Activated T-cell treated with anti-CD3 and anti-CD28 coated beads, Interleukin-2, amount 50 U/mL, for 1 hour (primary cell): ENCODE results near the gene FIGLA.

Source experiments
- DNase-seq: peaks from one replicate; pipeline ENCODE4 v3.0.0-alpha.2; 2020

Gene FIGLA, protein sequence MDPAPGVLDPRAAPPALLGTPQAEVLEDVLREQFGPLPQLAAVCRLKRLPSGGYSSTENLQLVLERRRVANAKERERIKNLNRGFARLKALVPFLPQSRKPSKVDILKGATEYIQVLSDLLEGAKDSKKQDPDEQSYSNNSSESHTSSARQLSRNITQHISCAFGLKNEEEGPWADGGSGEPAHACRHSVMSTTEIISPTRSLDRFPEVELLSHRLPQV

DNA sequence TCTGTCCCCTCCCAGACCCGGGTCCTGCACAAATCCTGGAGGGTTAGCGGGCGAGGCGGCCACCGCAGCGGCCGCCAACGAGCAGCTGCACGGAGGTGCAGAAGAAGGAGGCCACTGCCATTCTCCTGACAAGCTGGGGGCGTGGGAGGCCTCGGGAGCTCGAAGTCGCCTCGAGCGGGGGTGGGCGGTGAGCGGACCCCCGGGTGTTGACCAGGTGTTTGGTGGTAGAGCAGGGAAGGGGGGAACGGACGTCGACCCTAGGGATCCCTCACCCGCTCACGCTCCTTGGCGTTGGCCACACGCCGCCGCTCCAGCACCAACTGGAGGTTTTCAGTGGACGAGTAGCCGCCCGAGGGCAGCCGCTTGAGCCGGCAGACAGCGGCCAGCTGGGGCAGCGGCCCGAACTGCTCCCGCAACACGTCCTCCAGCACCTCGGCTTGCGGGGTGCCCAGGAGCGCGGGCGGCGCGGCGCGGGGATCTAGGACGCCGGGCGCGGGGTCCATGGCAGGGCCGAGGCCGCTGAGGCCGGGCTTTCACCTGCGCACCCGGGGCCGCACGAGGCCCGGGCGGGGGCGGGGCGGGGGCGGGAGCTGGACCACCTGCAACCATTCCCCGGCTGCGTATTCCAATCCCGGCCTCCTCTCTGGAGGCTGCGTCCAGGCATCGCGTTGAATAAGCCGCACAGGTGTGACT is at the start of gene FIGLA:
Gene FIGLA, minus strand, starts transcription at position 508 of the 693 bp plus-strand sequence. Its CDS starts 5 bp downstream, at position 503.
- DNase-seq, result no peak

DNA sequence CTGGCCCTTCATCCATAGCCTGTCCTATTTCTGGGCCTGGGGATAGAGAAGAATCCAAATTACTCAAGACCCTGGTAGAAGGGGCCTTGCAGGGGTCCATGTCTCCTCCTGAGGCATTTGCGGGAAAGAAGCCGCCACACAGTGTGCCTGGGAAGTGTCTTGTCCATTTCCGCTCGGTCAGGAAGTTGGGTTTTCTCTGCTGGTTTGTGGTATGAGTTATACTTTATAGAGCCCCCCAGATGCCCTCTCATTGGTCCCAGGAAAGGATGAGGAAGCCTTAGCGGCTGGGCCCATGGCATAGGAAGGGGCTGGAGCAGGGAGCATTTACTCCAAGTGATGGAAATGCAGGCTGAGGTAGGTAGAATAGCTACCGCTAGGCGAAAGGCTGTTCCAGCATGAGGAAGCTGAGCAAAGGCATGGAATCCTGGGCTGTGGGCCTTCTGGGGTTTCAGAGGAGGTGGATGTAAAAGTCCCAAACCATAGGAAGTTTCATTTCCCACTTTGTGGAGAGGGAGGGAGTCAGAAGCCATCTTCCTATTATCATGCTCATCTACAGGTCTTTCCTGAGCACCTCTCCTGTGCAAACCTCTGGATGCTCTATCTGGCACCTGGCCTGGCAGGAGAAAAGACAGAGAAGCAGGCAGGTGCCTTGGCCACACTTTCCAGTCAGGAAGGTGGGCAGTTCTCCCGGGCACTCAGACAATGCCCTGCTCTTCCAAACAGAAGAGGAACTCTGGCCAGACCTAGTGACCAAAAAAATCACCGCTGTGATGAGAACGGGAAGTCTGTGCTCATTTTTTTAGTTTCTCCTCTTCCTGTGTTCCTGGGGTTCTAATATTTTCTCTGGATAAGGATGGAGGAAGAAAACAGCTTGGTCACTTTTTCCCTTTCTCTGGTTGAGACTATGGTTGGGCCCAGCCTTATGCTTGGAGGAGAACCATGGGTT is 47.8 kb upstream of the FIGLA start:
- no peak for DNase-seq

DNA sequence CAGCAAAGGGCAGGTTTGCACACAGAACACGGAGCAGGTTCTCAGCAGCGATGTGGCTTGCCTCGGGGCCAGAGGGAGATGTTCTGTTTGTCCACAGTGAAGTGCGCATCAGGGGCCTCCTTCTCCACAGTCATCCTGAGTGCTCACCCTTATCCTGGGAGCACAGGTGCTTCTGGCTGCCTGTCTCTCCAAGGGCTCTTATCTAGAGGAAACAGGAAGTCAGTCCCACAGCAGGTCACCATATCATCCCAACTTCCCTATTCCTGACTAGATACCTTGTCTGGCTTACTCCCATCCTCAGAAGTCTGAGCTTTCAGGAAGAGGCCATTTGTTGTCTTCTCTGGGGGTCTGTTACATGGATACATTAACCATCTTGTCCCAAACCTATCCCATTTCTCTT is 45.2 kb upstream of the FIGLA start, which contains the start of gene CD207:
Gene CD207, minus strand, starts transcription at position 174 of the 400 bp plus-strand sequence. Its CDS starts 40 bp downstream, at position 134.
- no peak for DNase-seq

DNA sequence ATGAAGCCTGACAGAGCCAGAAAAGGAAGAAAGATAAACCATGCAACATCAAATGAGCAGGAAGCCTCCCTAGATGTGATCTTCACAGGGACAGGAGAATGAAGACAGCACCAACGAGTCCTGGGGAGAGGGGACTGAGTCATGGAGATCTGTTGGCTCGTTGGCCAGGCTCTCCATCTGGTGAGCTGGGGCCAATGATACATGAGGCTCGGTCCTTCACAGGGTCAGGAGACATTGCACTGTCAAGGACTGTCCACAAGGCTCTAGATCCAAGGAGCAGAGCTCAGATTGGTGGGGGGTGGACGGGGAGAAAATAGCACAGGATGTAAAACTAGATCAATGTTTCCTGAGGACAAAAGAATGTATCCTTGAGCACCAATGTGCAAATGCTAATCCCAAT is 44.4 kb upstream of the FIGLA start:
- DNase-seq, result no peak

DNA sequence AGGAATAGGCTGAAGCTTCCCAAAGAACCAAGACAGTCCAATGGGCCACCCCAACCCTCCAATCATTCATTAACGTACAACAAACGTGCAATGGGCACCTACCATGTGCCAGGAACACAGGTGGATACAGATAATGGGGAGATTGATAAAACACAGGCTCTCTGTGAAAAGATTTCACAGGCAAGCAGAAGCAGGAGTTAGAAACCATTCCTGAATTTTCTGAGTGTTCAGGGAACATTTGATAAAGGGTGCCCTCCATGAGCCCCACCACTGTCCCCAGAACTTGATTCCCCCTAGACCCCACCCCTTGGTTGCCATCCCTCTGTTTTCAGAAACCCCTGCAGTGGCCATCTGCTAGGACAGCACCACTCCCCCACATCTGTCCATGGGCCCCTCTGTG is 43.7 kb upstream of the FIGLA start:
- DNase-seq, result no peak

DNA sequence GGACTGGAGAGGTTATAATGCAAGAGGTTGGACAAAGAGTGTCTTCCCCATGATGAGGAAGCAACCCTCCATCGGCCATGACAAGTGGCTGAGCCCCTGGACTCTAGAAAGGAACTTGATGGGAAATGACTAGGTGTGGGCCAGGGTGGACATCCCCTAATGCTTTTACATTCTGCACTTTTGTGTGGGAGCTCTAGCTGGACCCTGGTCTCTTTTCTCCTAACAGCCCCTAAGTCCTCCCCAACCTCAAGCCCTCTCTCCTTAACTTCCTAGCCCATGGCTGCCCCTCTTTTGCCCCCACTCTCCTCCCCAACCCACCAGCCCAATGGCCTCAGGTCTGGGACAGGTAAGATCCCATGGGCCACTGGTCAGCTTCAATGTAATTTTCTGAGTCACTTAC is 42.8 kb upstream of the FIGLA start:
- DNase-seq, result no peak

DNA sequence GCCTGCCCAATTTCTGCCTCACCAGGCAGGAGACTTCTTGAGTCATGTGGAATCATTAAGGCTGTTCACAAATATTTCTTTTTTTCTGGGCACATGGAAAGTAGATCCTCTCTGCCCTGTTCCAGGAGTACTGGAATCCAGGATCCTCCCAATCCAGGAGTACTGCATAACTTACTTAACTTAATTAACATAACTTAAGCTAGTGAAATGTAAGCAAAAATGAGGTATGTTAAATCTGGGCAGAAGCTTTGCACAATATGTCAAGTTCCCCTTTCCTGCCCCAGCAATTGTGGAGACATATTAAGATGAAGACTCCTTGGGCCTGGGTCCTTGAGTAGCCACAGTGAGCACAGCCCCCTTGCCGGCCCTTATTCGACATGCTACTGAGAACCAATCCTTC is 41.9 kb upstream of the FIGLA start:
- no peak for DNase-seq

DNA sequence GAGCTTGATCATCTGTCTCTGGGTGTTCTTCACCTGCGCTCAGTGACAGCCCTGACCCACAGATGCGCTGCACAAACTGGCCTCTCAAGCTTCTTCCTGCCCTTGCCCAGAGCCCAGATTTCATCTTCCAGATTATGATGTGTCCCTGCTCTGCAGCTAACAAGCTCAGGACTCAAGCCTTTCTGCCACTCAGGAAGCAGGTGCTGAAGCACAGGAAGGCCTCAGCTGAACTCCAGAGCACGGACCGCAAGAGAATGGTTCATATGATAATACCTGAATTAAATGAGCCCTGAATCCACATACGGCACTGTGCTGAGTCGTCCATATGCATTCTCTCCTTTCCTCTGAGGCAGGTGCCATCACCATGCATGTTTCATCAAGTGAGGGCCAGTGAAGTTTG is 41.4 kb upstream of the FIGLA start:
- DNase-seq, result no peak

DNA sequence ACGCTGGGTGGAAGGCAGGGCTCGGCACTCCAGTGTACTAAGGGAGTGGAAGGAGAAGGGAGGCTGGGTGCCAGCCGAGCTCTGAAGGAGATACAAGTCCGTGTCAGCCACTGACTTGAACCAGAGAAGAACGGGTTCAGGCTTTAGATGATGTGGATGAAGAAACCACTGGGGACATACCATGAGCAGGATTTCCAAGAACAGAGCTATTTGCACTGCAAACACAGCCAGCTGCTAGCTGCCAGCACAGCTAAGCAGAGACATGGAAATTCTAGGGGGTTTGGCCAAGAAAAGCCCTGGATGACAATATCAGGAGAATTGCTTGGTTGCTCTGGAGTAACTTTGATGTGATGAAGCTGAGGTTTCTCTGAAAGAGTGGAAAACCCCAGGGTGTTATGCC is 39.9 kb upstream of the FIGLA start:
- no peak for DNase-seq

DNA sequence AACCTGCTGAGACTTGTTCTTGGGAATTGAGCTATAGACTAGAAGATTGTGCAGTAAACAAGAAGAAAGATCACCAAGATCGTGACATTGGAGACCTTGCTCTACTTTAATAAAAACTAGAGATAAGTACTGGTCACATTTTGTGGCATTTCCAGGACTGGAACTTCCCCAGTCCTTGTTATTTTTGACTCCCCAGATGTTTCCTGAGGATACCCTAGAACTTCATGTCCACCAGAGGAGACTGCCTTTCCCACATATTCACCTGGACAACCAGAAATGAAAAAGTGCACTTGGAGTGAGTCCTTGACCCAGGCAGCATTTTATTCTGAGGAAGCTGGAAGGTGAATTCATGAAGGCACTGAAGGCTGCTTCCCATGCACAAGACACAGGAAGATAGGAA is 39.5 kb upstream of the FIGLA start:
- DNase-seq, result no peak

DNA sequence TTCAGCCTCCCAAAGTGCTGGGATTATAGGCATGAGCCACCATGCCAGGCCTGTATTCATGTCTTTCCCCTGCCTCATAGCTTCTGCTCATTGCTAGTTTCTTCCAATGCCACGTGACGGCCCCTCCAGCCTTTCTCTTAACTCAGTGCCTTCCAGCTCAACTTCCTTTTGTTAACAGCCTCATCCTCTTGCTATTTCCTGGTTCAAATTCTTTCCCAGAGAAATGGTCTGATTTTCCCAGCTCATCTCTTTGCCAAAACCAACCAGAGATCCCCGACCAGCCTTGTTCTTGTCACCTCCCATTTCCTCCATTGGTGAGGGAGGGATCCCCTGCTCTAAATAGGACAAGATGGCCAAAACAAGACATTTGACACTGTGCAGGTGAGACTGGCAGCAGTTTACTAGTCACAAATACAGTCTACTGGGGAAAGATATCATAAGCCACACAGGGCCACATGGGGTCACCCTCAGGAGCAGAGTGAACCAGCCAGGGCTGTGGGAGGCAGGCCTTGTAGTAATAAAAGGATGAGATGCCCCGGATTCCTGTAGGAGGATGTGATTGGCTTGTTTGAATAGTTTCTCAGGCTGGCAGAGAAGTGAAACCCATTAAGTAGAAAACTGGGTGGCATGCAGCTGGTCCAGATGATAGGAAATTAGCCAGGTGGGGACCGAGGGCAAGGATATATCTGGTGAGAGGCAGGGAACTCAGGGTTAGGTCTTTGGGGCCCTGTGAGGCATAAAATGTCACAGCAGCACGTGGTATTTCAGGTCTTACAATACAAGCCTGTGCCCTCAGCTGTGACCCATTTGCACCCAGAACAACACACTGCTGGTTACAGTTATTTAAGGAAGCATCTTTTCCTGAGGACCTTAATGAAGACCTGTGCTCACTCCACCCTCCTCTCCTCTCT is 38.7 kb upstream of the FIGLA start:
- DNase-seq, result no peak

DNA sequence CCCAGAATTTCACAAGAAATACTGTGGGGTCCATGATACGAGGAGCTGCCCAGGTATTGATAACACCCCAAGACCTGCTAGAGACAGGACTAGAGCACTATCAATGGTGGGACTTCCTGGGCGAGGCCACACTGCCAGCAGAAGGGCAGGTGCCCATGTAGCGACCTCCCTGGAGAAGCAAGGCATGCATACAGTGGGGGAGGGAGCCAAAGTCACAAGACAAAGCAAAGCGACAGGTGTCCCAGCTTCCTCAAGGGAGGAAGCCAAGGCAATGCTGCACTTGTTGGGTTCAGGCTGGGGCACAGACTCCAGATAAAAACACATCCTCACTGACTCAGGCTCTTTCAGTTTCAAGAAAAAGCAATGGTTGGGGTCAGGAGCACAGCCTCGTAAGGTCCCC is 37.7 kb upstream of the FIGLA start:
- DNase-seq, result no peak

DNA sequence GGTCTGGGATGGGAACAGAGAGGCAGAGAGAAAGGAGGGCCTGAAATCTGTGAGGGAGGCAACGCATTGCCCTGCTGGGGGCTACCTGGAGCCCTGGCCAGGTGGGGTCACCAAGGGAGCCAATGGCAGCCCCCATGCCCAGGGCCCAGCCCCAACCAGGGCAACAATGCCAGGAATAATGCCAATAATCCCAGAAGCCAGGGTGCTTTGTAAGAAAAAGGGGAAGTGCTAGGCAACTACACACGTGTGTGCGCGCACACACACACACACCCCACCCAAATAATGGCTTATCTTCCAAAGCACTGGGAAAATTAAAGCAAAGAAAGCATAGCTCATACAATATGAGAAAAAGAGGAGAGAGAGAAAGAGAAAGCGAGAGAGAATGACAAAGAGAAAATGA is 36.9 kb upstream of the FIGLA start:
- no peak for DNase-seq

DNA sequence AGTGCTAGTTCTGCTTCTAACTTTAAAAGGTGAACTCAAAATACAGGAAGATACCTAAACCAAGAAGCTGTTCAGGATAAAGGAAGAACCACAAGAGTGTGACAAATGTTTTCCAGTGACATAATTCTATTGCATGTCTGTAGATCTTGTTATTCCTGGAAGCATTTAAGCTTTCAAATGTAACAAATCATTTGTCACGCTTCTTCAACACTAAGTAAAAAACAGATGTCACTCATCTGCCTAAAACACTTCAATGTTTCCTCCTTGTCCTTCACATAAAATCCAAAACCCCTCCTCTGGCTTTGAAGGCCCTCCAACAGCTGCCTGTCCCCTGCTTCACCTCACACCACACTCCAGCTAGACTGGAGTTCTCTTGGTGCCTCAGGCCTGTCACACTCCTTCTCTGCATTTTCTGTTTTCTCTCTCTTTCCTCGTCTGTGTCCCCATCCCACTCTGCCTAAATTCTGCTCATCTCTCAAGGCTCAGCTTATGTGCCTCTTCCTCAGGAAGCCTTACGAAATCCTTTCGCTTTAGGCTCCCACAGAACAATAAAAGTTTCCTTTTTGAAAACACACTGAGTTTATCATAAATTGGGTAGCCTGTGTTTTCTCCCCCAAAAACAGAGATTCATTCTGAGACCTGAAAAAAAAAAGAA is 36.4 kb upstream of the FIGLA start:
- DNase-seq, result no peak

DNA sequence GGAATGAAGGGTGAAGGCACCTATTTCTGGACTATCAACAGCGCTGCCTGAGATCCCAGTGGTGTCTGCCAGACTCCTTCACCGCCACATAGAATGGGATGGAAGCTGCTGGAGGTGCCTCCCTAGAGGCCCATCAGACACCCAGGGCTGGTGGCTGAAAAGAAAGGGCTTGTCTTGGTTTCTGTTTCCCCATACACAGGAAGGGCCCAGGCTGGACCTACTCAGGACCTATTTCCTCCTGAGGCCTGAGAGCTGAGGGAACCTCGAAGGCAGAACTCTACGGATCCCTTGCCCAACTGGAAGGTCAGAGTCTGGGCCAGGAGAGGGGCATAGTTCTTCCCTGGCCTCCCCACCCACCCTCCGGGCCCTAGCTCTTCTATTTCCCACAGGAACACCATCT is 32.8 kb upstream of the FIGLA start:
- no peak for DNase-seq

DNA sequence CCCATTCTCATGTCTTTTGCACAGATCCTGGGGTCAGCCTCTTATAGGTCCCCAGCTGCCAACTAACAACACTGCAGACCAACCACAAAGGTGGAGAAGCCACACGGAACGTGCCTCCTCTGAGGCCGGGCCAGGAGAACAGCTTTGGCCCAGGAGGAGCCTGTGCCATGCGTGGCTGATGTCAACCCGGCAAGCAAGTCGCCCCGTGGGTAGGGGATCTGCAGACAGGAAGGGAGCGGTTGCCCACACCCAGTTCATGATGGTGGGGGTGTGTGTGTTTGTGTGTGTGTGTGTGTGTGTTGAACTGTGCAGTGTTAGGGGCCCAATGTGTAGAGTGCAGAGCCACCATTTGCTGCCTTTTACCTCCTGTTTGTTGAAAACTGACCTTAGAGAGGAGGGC is 32.4 kb upstream of the FIGLA start:
- DNase-seq, result no peak

DNA sequence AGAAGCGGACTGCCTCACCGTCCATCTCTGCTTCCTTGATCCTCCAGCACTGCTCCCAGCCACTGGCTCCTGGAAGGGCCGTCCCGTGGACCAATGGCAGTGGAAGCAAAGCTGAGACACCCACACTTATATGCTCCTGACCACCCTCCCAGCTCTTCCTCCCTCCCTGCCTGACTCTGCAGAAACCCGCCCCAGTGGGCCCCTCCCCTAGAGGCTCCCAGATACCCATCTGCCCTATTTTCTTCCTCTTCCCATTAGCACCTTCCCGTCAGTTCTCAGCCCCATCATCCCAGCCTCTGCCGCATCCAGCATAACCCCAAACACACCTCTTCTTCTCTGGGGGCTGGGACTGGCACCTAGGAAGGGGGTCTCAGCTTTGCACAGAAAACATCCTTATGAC is 30.1 kb upstream of the FIGLA start, which contains the start of gene CLEC4F:
Gene CLEC4F, minus strand, starts transcription at position 101 of the 400 bp plus-strand sequence. Its CDS starts 76 bp downstream, at position 25.
- DNase-seq, result no peak

DNA sequence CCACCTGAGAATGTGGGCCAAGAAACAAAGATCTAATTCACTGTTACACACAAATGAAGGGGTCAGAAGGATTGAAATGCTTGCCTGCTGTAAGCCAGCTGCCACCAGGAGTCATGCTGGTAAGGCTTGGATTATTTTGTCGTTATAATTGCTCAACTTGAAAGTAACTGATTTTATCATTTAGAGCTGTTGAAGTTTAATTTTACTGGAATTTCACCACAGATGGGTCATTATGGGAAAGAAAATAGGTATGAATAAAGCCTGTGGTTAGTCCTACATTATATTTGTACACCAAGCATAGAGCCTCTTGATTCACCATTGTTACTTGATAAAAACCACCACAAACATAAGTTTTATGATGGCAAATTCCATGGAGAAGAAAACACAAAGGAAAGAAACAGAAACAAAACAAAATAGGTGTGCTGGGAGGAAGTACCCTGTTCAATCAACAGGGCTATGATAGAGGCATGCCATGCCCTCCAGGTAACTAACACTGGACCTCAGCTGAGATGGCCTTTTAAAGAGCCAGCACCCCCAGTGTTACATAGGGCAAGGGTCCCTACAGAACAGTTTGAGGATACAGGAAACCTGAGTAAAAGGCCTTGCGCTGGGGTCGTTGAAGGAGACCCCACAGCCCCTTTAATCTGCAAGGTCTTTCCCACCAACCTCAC is 27.0 kb upstream of the FIGLA start:
- DNase-seq, result no peak

DNA sequence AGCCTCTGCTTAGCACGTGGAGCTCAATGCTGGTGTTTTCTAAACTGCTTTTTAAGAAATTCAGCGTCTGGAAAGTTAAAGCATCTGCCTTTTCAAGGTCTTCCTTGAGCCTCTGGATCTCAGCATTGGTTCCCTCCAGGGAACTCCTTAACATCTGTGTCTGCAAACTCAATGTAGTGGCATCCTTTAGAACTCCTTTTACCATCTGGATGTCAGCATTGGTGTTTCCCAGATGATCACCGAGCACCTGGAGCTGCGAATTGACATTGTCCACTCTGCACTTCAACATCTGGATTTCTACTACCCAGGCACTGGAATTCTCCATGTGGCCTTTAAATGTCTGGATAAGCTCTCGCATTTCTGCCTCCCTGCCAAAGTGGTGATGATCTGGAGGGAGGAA is 26.3 kb upstream of the FIGLA start:
- no peak for DNase-seq

DNA sequence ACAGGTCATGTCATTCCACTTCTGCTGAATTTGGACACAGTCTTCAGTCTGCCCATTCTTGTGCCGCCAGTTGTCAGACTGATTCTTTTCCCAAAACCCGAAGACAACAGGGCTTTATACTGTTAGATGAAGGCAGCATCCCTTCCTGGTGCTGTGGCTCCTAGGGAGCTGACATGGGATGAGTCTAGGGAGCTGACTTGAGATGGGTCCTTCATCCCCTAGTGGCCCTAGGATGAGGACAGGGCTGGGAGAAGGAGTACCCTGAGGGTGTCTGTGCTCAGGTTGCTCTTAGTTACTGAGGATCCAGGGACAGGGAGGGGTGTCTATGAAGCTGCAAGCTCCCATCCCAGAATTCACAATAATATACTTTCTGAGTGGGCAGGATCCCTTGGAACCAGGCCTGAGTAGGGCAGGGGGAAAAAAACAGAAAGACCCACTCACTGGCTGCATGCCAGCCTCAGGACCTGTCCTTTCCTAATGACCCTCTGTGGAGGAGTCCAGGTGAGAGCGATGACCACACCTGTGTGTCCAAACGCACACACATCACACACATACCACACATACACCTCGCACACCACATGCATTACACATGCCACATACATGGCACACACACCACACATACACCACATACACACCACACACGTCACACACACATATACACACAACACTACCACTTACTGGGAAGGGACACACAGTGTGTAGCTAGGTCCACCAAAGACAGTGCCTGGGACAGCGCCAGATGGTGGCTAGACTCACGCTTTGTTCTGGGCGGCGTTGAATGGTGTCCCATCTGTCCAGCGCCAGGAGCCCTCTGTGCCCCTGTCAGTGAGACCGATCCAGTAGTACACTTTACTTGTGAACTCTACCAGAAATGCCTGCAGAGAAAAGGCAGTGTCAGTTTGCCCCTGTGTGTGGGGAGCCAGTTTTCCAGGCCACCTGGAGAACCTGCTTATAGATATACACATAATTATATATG is 18.8 kb upstream of the FIGLA start:
- no peak for DNase-seq
